KMS-11 (cell line): ENCODE data around the gene CFDP1.

Experiments used
- H2AFZ ChIP-seq: fragments of 200-600 bp; sonication (generic); 2 replicates; pipeline ENCODE4 v1.6.1; 2016; ENCODE audit warnings: antibody characterized with exemption, mixed run types, low read depth
- H3K27ac ChIP-seq: fragments of 200-600 bp; sonication (generic); 2 replicates; pipeline ENCODE4 v1.6.1; 2016; ENCODE audit warnings: mild to moderate bottlenecking, mixed run types
- H3K27me3 ChIP-seq: fragments of 200-600 bp; sonication (generic); 2 replicates; pipeline ENCODE4 v1.6.1; 2017; ENCODE audit warnings: mild to moderate bottlenecking, low read depth, mixed run types, moderate library complexity; ENCODE audit not compliant: insufficient read depth
- H3K36me3 ChIP-seq: fragments of 200-600 bp; sonication (generic); 2 replicates; pipeline ENCODE4 v1.6.1; 2017; ENCODE audit warnings: mild to moderate bottlenecking, mixed run types; ENCODE audit not compliant: insufficient read depth
- H3K4me1 ChIP-seq: fragments of 200-600 bp; sonication (generic); 2 replicates; pipeline ENCODE4 v1.6.1; 2016; ENCODE audit warnings: mild to moderate bottlenecking, low read depth, mixed run types; ENCODE audit not compliant: poor library complexity, severe bottlenecking
- H3K4me2 ChIP-seq: fragments of 200-600 bp; sonication (generic); 2 replicates; pipeline ENCODE4 v1.7.0; 2016; ENCODE audit warnings: mild to moderate bottlenecking, mixed run types
- H3K4me3 ChIP-seq: fragments of 200-600 bp; sonication (generic); IDR thresholded peaks from 2 replicates; pipeline ENCODE4 v1.6.1; 2017; ENCODE audit warnings: low read depth, low read length, mixed read lengths; ENCODE audit not compliant: insufficient read depth
- H3K79me2 ChIP-seq: fragments of 200-600 bp; sonication (generic); 2 replicates; pipeline ENCODE4 v1.6.1; 2016; ENCODE audit warnings: low read depth, mixed run types; ENCODE audit not compliant: insufficient read depth
- H3K9ac ChIP-seq: fragments of 200-600 bp; sonication (generic); 2 replicates; pipeline ENCODE4 v1.6.1; 2016; ENCODE audit warnings: mild to moderate bottlenecking, mixed run types
- H4K20me1 ChIP-seq: fragments of 200-600 bp; sonication (generic); 2 replicates; pipeline ENCODE4 v1.6.1; 2016; ENCODE audit warnings: mild to moderate bottlenecking, mixed run types; ENCODE audit not compliant: insufficient read depth
- CTCF ChIP-seq: fragments of 200-600 bp; sonication (generic); conservative IDR thresholded peaks from 2 replicates; pipeline ENCODE4 v1.6.1; 2017; ENCODE audit warnings: low read depth, mild to moderate bottlenecking, antibody characterized with exemption, low read length, moderate library complexity, mixed read lengths

Gene CFDP1

GRCh38 chr16:75382611-75383010 is 50.7 kb downstream of the CFDP1 start:
- no peak overlapping the region for H2AFZ ChIP-seq
- H4K20me1 ChIP-seq = no peaks in the 10 kb centered on the region
- no peak overlapping the region for H3K4me3 ChIP-seq
- H3K27me3 ChIP-seq = no peaks in the 10 kb centered on the region
- no peak overlapping the region for H3K9ac ChIP-seq
- no peak overlapping the region for H3K4me2 ChIP-seq
- H3K27ac ChIP-seq = no peak overlapping the region
- no peaks in the 10 kb centered on the region for H3K79me2 ChIP-seq
- H3K36me3 ChIP-seq = no peaks in the 10 kb centered on the region
- TF ChIP-seq CTCF = no peak
- H3K4me1 ChIP-seq = peaks cover 24% of the 10 kb centered on the region

- Histone ChIP-seq H3K36me3 (no peaks in the 10 kb centered on the region), H3K27me3 (no peaks in the 10 kb centered on the region), H3K4me2 (peak overlapping the region; percentile 78; the same call in 1 of the 2 replicates), H3K4me1 (peaks cover 24% of the 10 kb centered on the region), H3K27ac (no peak overlapping the region), H4K20me1 (no peaks in the 10 kb centered on the region), H3K79me2 (no peaks in the 10 kb centered on the region), H3K4me3 (no peak overlapping the region), H3K9ac (no peak overlapping the region), H2AFZ (no peak overlapping the region)
- no peak for TF ChIP-seq CTCF
These were observed 52.4 kb downstream of the CFDP1 start for GRCh38 chr16:75380870-75381269.

GRCh38 chr16:75379911-75380847 is 53.1 kb downstream of the CFDP1 start:
- no peaks in the 10 kb centered on the region for H3K27me3 ChIP-seq
- no peaks in the 10 kb centered on the region for H3K79me2 ChIP-seq
- peaks cover 24% of the 10 kb centered on the region for H3K4me1 ChIP-seq
- no peak overlapping the region for H2AFZ ChIP-seq
- H3K9ac ChIP-seq = no peak overlapping the region
- H3K27ac ChIP-seq = no peak overlapping the region; the same call in 1 of the 2 replicates
- H3K4me2 ChIP-seq = peak overlapping the region; percentile 78
- no peak overlapping the region for H3K4me3 ChIP-seq
- H4K20me1 ChIP-seq = no peaks in the 10 kb centered on the region
- no peaks in the 10 kb centered on the region for H3K36me3 ChIP-seq
- TF ChIP-seq CTCF = no peak

GRCh38 chr16:75379339-75379738 is 54.0 kb downstream of the CFDP1 start:
- Histone ChIP-seq H2AFZ (no peak overlapping the region), H3K27me3 (no peaks in the 10 kb centered on the region), H3K4me3 (no peak overlapping the region), H3K27ac (no peak overlapping the region), H3K4me1 (peaks cover 24% of the 10 kb centered on the region), H3K79me2 (no peaks in the 10 kb centered on the region), H4K20me1 (no peaks in the 10 kb centered on the region), H3K4me2 (peak overlapping the region; percentile 78), H3K9ac (no peak overlapping the region), H3K36me3 (no peaks in the 10 kb centered on the region)
- no peak for TF ChIP-seq CTCF
